ENCODE data around the gene C9orf43.
"Not testable (repeated sequence)": the region's sequence is repeated elsewhere in the genome, so short reads cannot be mapped to it uniquely, and the experiment has no call there.

The C9orf43 gene

GRCh38 chr9:113421726-113422125, 11.2 kb downstream of the C9orf43 start:
- no peak for DNase-seq (ENCODE audit: low spot score)

- DNase-seq (ENCODE audit: low spot score) = no peak
These were observed 14.5 kb downstream of the C9orf43 start for GRCh38 chr9:113425072-113425471.

GRCh38 chr9:113426701-113427100, 16.2 kb downstream of the C9orf43 start:
- DNase-seq (ENCODE audit: low spot score) = no peak

- DNase-seq (ENCODE audit: low spot score) = no peak
These were observed 17.1 kb downstream of the C9orf43 start for GRCh38 chr9:113427629-113428028.

GRCh38 chr9:113428062-113428615, 17.6 kb downstream of the C9orf43 start:
- DNase-seq (ENCODE audit: low spot score) = no peak

- no peak for DNase-seq (ENCODE audit: low spot score)
These were observed 20.6 kb downstream of the C9orf43 start for GRCh38 chr9:113431191-113431590.

- DNase-seq (ENCODE audit: low spot score) = no peak
These were observed 26.4 kb downstream of the C9orf43 start for GRCh38 chr9:113436728-113437515.

- DNase-seq (ENCODE audit: low spot score) = not testable (repeated sequence)
These were observed 27.2 kb downstream of the C9orf43 start for GRCh38 chr9:113437716-113438115.

GRCh38 chr9:113444736-113445135, 34.2 kb downstream of the C9orf43 start:
- DNase-seq (ENCODE audit: low spot score) = no peak

- DNase-seq (ENCODE audit: low spot score) = peak; percentile 64
These were observed 35.8 kb downstream of the C9orf43 start for GRCh38 chr9:113446323-113446740.

GRCh38 chr9:113449376-113449775, 38.8 kb downstream of the C9orf43 start:
- DNase-seq (ENCODE audit: low spot score) = no peak

GRCh38 chr9:113452113-113452605, 41.6 kb downstream of the C9orf43 start:
- no peak for DNase-seq (ENCODE audit: low spot score)

- DNase-seq (ENCODE audit: low spot score) = peak; percentile 19
These were observed 44.6 kb downstream of the C9orf43 start for GRCh38 chr9:113454914-113455761.

- DNase-seq (ENCODE audit: low spot score) = no peak
These were observed 45.7 kb downstream of the C9orf43 start for GRCh38 chr9:113456235-113456634.

- DNase-seq (ENCODE audit: low spot score) = no peak
These were observed 50.7 kb downstream of the C9orf43 start for GRCh38 chr9:113461285-113461684.

GRCh38 chr9:113461943-113462342, 51.4 kb downstream of the C9orf43 start:
- DNase-seq (ENCODE audit: low spot score) = no peak

- DNase-seq (ENCODE audit: low spot score) = no peak
These were observed 52.3 kb downstream of the C9orf43 start for GRCh38 chr9:113462781-113463286.

- DNase-seq (ENCODE audit: low spot score) = no peak
These were observed 53.1 kb downstream of the C9orf43 start, which contains the start of gene RGS3 for GRCh38 chr9:113463418-113464285. Gene RGS3 (plus strand): TSS chr9:113463727. CDS start chr9:113463803, 76 bp downstream.

- DNase-seq (ENCODE audit: low spot score) = no peak
These were observed 53.7 kb downstream of the C9orf43 start for GRCh38 chr9:113464286-113464660.

GRCh38 chr9:113465599-113466140, 55.1 kb downstream of the C9orf43 start:
- DNase-seq (ENCODE audit: low spot score) = no peak

GRCh38 chr9:113467183-113467582, 56.6 kb downstream of the C9orf43 start:
- DNase-seq (ENCODE audit: low spot score) = no peak
